K562 (cell line): ENCODE data around the gene GTF2H4. TPM values are rescaled to one million over a fixed set of nuclear protein-coding genes. Genes with fewer than 3 reads are reported as not detected.

ENCODE experiments used
- ATAC-seq: fragments of 200-7000 bp; cut with Tn5 transposase; 3 replicates; pipeline ENCODE4 v1.9.1; 2020; ENCODE audit warnings: moderate library complexity
- BruUV-seq: library from RNA; stranded (reverse); fragments of 400-500 nt; replicated peaks from 2 replicates; lab custom pipeline; 2021; lab: Mats Ljungman, UMichigan
- CTCF ChIA-PET: fragments of 300-600 bp; formaldehyde crosslinking; extraction: SDS; loops from one replicate; lab custom pipeline; 2021; ENCODE audit warnings: low intra/inter-chr PET ratio; lab: Yijun Ruan, JAX
- POLR2A ChIA-PET: fragments of 300-600, 350-650 bp; sonication (Branson Sonifier 250); formaldehyde crosslinking; extraction: SDS; loops from one replicate; lab custom pipeline; 2021; ENCODE audit warnings: antibody characterized with exemption, inconsistent platforms; lab: Yijun Ruan, JAX
- DNase-seq, 4 experiments: peaks; one replicate each; pipeline versions ENCODE4 v3.0.0 to v3.0.0-alpha.2; 2011 to 2018; ENCODE audit warnings: low spot score in 3 of 4, mixed read lengths in 3 of 4; ENCODE audit errors: extremely low read depth in 1 of 4
- FAIRE-seq: peaks from 2 replicates; lab custom pipeline; 2011; peaks lifted over from hg19 to GRCh38; lab: Jason Lieb, UNC
- H2AFZ ChIP-seq: 2 replicates; pipeline ENCODE4 v1.6.0; 2011; ENCODE audit warnings: low read depth, low read length, control low read depth, inconsistent platforms
- H3K27ac ChIP-seq: fragments of 200-600 bp; 3 replicates; pipeline ENCODE4 v1.8.0; 2011; ENCODE audit warnings: low read depth, mild to moderate bottlenecking, control low read depth, inconsistent platforms, low read length, moderate library complexity, mixed read lengths; ENCODE audit errors: extremely low read depth
- H3K27me3 ChIP-seq, 2 experiments: fragments of 300-600 bp in 1 of 2; 2 replicates in 1 of 2; 3 replicates in 1 of 2; pipeline versions ENCODE4 v1.6.0 to v1.8.0; 2011; ENCODE audit warnings: inconsistent platforms in 2 of 2, low read length in 2 of 2, mild to moderate bottlenecking in 1 of 2, mixed read lengths in 1 of 2, moderate library complexity in 1 of 2; ENCODE audit not compliant: control insufficient read depth in 2 of 2, insufficient read depth in 2 of 2
- H3K36me3 ChIP-seq: fragments of 300-600 bp; 3 replicates; pipeline ENCODE4 v1.8.0; 2011; ENCODE audit warnings: mild to moderate bottlenecking, low read length, inconsistent platforms; ENCODE audit not compliant: control insufficient read depth, insufficient read depth
- H3K4me1 ChIP-seq, 2 experiments: fragments of 200-600 bp in 1 of 2; replicated peaks in 1 of 2; 2 replicates in 1 of 2; 3 replicates in 1 of 2; pipeline versions ENCODE4 v1.5.1 to v1.8.0; 2011; ENCODE audit warnings: inconsistent platforms in 2 of 2, low read length in 2 of 2, mild to moderate bottlenecking in 1 of 2, mixed read lengths in 1 of 2, moderate library complexity in 1 of 2; ENCODE audit not compliant: control insufficient read depth in 2 of 2, insufficient read depth in 2 of 2
- H3K4me2 ChIP-seq: 2 replicates; pipeline ENCODE4 v1.6.1; 2011; ENCODE audit warnings: low read length, control low read depth, inconsistent platforms, mixed read lengths; ENCODE audit not compliant: insufficient read depth
- H3K4me3 ChIP-seq: fragments of 200-600 bp; sonication (generic), shearing (Covaris generic); 2 replicates; pipeline ENCODE4 v1.5.1; 2016; ENCODE audit warnings: control low read depth, inconsistent platforms
- H3K79me2 ChIP-seq: fragments of 200-600 bp; 3 replicates; pipeline ENCODE4 v1.8.0; 2011; ENCODE audit warnings: low read length, inconsistent platforms; ENCODE audit not compliant: control insufficient read depth, insufficient read depth
- H3K9ac ChIP-seq, 2 experiments: 2 replicates each; pipeline versions ENCODE4 v1.6.0 to v1.6.1; 2011; ENCODE audit warnings: low read depth in 2 of 2, low read length in 2 of 2, control low read depth in 1 of 2, inconsistent platforms in 1 of 2, mild to moderate bottlenecking in 1 of 2, mixed read lengths in 1 of 2; ENCODE audit not compliant: insufficient read depth in 1 of 2
- H3K9me1 ChIP-seq: one replicate; pipeline ENCODE4 v1.6.0; 2011; ENCODE audit warnings: inconsistent platforms, mild to moderate bottlenecking, low read length, moderate library complexity; ENCODE audit not compliant: control insufficient read depth, insufficient read depth
- H3K9me3 ChIP-seq: replicated peaks from 2 replicates; pipeline ENCODE4 v1.5.1; 2011; ENCODE audit warnings: low read depth, low read length, inconsistent platforms; ENCODE audit not compliant: control insufficient read depth, insufficient read depth
- H4K20me1 ChIP-seq: replicated peaks from 2 replicates; pipeline ENCODE4 v1.6.1; 2011; ENCODE audit warnings: low read length, inconsistent platforms, mixed read lengths; ENCODE audit not compliant: control insufficient read depth, insufficient read depth
- BRCA1 ChIP-seq, 2 experiments: fragments of 450-650 bp in 1 of 2; sonication (generic) in 1 of 2; formaldehyde crosslinking in 1 of 2; IDR thresholded peaks; 2 replicates each; pipeline versions ENCODE4 v1.5.0 to v1.6.1; 2017 to 2020; ENCODE audit warnings: mild to moderate bottlenecking in 1 of 2, missing genetic modification reagents in 1 of 2
- CEBPB ChIP-seq: fragments of 450-650 bp; IDR thresholded peaks from 2 replicates; pipeline ENCODE4 v1.6.1; 2016; ENCODE audit warnings: missing genetic modification characterization, missing compliant biosample characterization
- ZBTB9 ChIP-seq: fragments of 450-650 bp; formaldehyde crosslinking; IDR thresholded peaks from 2 replicates; pipeline ENCODE4 v1.4.0; 2020; ENCODE audit warnings: mild to moderate bottlenecking, moderate library complexity
- ZNF232 ChIP-seq: sonication (generic); formaldehyde crosslinking; IDR thresholded peaks from 2 replicates; pipeline ENCODE4 v1.8.0; 2022; ENCODE audit warnings: mild to moderate bottlenecking, missing genetic modification reagents
- WGBS: fragments of 100-300 bp; shearing (Covaris generic); methylation state at CpG from one replicate; pipeline ENCODE4 v1.1.6; 2016; ENCODE audit warnings: low coverage, mixed read lengths; ENCODE audit not compliant: insufficient coverage; ENCODE audit errors: missing lambda C conversion rate; 5-methylcytosine and 5-hydroxymethylcytosine counted together
- in situ Hi-C: fragments of 300-500 bp; cut with MboI; formaldehyde crosslinking; loops from 4 replicates; pipeline ENCODE4 v1.15.0; 2018; ENCODE audit warnings: inconsistent platforms, mixed read lengths
- intact Hi-C: fragments of 100-400 bp; cut with micrococcal nuclease; formaldehyde crosslinking; loops from 2 replicates; pipeline ENCODE4 v1.14.2; 2022
- polyA plus RNA-seq, 8 experiments: library from polyadenylated mRNA; depleted of rRNA in 4 of 8; stranded (reverse) in 5 of 8; unstranded in 3 of 8; fragments of >200 nt; fragmentation: Nextera tagmentation in 2 of 8; fragmentation: Illumina TruSeq in 1 of 8; extraction: Ambion mirVana in 2 of 8; extraction: Trizol in 1 of 8; gene quantifications; 2 replicates each; pipeline versions ENCODE4 v1.2.1 to v1.2.3, GENCODE V29; 2011 to 2014; ENCODE audit warnings: inconsistent platforms in 1 of 8, missing spikeins in 1 of 8
- total RNA-seq, 7 experiments: library from RNA; depleted of rRNA in 6 of 7; stranded (reverse); fragments of >200 nt in 6 of 7; fragmentation: Illumina TruSeq in 2 of 7; extraction: Trizol in 2 of 7; gene quantifications; 2 replicates each; pipeline versions ENCODE4 v1.2.1 to v1.2.3, GENCODE V29; 2011 to 2021; ENCODE audit warnings: low replicate concordance in 1 of 7

The GTF2H4 gene
- total and polyA plus RNA-seq, 9 of the 15 experiments (the other 6 are each of a cell fraction or from before 2014, with no cell fraction given): 3.6 to 86.1 (median 39.6) TPM

- Histone ChIP-seq H3K36me3 (peaks cover 16% of the 10 kb centered on the region; the same call in 2 of the 3 replicates), H3K9me1 (no peaks in the 10 kb centered on the region), H3K4me3 (no peak overlapping the region), H2AFZ (peak overlapping the region; percentile 4; the same call in 1 of the 2 replicates), H3K4me2 (no peak overlapping the region), H3K9ac (no peak overlapping the region), H3K4me1 (peaks cover 6% of the 10 kb centered on the region in 2 experiments; a peak in 4 of 5 replicates), H4K20me1 (no peaks in the 10 kb centered on the region), H3K27ac (no peak overlapping the region), H3K27me3 (no peaks in the 10 kb centered on the region), H3K79me2 (peaks cover 3% of the 10 kb centered on the region), H3K9me3 (no peaks in the 10 kb centered on the region)
- no peak for DNase-seq
- FAIRE-seq: no peak
- ChIA-PET POLR2A (interaction anchor here (0.7 to 2.0 kb wide), 2 partner anchors 16 to 21 kb away, joined by 3 to 5 read pairs; no protein-coding TSS in a partner anchor), CTCF (no interaction called here)
- in situ Hi-C loops (no loop called here), intact Hi-C loops (no loop called here)
- WGBS: 73% methylated on average over 4 of the region's 4 CpGs
- TF ChIP-seq ZBTB9 (CRISPR knock-in tag) (no peak), BRCA1 (IDR thresholded peaks at IDR 0.05) (no peak), BRCA1 (CRISPR knock-in tag; IDR thresholded peaks at IDR 0.05) (no peak), ZNF232 (no peak), CEBPB (tag) (peak; percentile 51)
- BruUV-seq: no TSS peak
- no peak for ATAC-seq
Observed at GRCh38 chr6:30903236-30903635, 4.8 kb upstream of the GTF2H4 start.
